K562 (cell line): ENCODE data around the gene KATNAL2. TPM values are rescaled to one million over a fixed set of nuclear protein-coding genes. Genes with fewer than 3 reads are reported as not detected.

Experiments used
- ATAC-seq: fragments of 200-7000 bp; cut with Tn5 transposase; 3 replicates; pipeline ENCODE4 v1.9.1; 2020; ENCODE audit warnings: moderate library complexity
- BruUV-seq: library from RNA; stranded (reverse); fragments of 400-500 nt; replicated peaks from 2 replicates; lab custom pipeline; 2021; lab: Mats Ljungman, UMichigan
- CTCF ChIA-PET: fragments of 300-600 bp; formaldehyde crosslinking; extraction: SDS; loops from one replicate; lab custom pipeline; 2021; ENCODE audit warnings: low intra/inter-chr PET ratio; lab: Yijun Ruan, JAX
- POLR2A ChIA-PET: fragments of 300-600, 350-650 bp; sonication (Branson Sonifier 250); formaldehyde crosslinking; extraction: SDS; loops from one replicate; lab custom pipeline; 2021; ENCODE audit warnings: antibody characterized with exemption, inconsistent platforms; lab: Yijun Ruan, JAX
- DNase-seq, 4 experiments: peaks; one replicate each; pipeline versions ENCODE4 v3.0.0 to v3.0.0-alpha.2; 2011 to 2018; ENCODE audit warnings: low spot score in 3 of 4, mixed read lengths in 3 of 4; ENCODE audit errors: extremely low read depth in 1 of 4
- FAIRE-seq: peaks from 2 replicates; lab custom pipeline; 2011; peaks lifted over from hg19 to GRCh38; lab: Jason Lieb, UNC
- H2AFZ ChIP-seq: 2 replicates; pipeline ENCODE4 v1.6.0; 2011; ENCODE audit warnings: low read depth, low read length, control low read depth, inconsistent platforms
- H3K27ac ChIP-seq: fragments of 200-600 bp; 3 replicates; pipeline ENCODE4 v1.8.0; 2011; ENCODE audit warnings: low read depth, mild to moderate bottlenecking, control low read depth, inconsistent platforms, low read length, moderate library complexity, mixed read lengths; ENCODE audit errors: extremely low read depth
- H3K27me3 ChIP-seq, 2 experiments: fragments of 300-600 bp in 1 of 2; 2 replicates in 1 of 2; 3 replicates in 1 of 2; pipeline versions ENCODE4 v1.6.0 to v1.8.0; 2011; ENCODE audit warnings: inconsistent platforms in 2 of 2, low read length in 2 of 2, mild to moderate bottlenecking in 1 of 2, mixed read lengths in 1 of 2, moderate library complexity in 1 of 2; ENCODE audit not compliant: control insufficient read depth in 2 of 2, insufficient read depth in 2 of 2
- H3K36me3 ChIP-seq: fragments of 300-600 bp; 3 replicates; pipeline ENCODE4 v1.8.0; 2011; ENCODE audit warnings: mild to moderate bottlenecking, low read length, inconsistent platforms; ENCODE audit not compliant: control insufficient read depth, insufficient read depth
- H3K4me1 ChIP-seq, 2 experiments: fragments of 200-600 bp in 1 of 2; replicated peaks in 1 of 2; 2 replicates in 1 of 2; 3 replicates in 1 of 2; pipeline versions ENCODE4 v1.5.1 to v1.8.0; 2011; ENCODE audit warnings: inconsistent platforms in 2 of 2, low read length in 2 of 2, mild to moderate bottlenecking in 1 of 2, mixed read lengths in 1 of 2, moderate library complexity in 1 of 2; ENCODE audit not compliant: control insufficient read depth in 2 of 2, insufficient read depth in 2 of 2
- H3K4me2 ChIP-seq: 2 replicates; pipeline ENCODE4 v1.6.1; 2011; ENCODE audit warnings: low read length, control low read depth, inconsistent platforms, mixed read lengths; ENCODE audit not compliant: insufficient read depth
- H3K4me3 ChIP-seq: fragments of 200-600 bp; sonication (generic), shearing (Covaris generic); 2 replicates; pipeline ENCODE4 v1.5.1; 2016; ENCODE audit warnings: control low read depth, inconsistent platforms
- H3K79me2 ChIP-seq: fragments of 200-600 bp; 3 replicates; pipeline ENCODE4 v1.8.0; 2011; ENCODE audit warnings: low read length, inconsistent platforms; ENCODE audit not compliant: control insufficient read depth, insufficient read depth
- H3K9ac ChIP-seq, 2 experiments: 2 replicates each; pipeline versions ENCODE4 v1.6.0 to v1.6.1; 2011; ENCODE audit warnings: low read depth in 2 of 2, low read length in 2 of 2, control low read depth in 1 of 2, inconsistent platforms in 1 of 2, mild to moderate bottlenecking in 1 of 2, mixed read lengths in 1 of 2; ENCODE audit not compliant: insufficient read depth in 1 of 2
- H3K9me1 ChIP-seq: one replicate; pipeline ENCODE4 v1.6.0; 2011; ENCODE audit warnings: inconsistent platforms, mild to moderate bottlenecking, low read length, moderate library complexity; ENCODE audit not compliant: control insufficient read depth, insufficient read depth
- H3K9me3 ChIP-seq: replicated peaks from 2 replicates; pipeline ENCODE4 v1.5.1; 2011; ENCODE audit warnings: low read depth, low read length, inconsistent platforms; ENCODE audit not compliant: control insufficient read depth, insufficient read depth
- H4K20me1 ChIP-seq: replicated peaks from 2 replicates; pipeline ENCODE4 v1.6.1; 2011; ENCODE audit warnings: low read length, inconsistent platforms, mixed read lengths; ENCODE audit not compliant: control insufficient read depth, insufficient read depth
- BRF1 ChIP-seq: IDR thresholded peaks from 3 replicates; pipeline ENCODE4 v1.6.1; 2011; ENCODE audit warnings: borderline replicate concordance, mild to moderate bottlenecking; ENCODE audit not compliant: insufficient read length; ENCODE audit errors: extremely low read depth
- CEBPG ChIP-seq, 3 experiments: fragments of 200-800 bp in 1 of 3; sonication (Bioruptor generic) in 1 of 3; sonication (generic) in 1 of 3; formaldehyde crosslinking in 1 of 3; IDR thresholded peaks in 2 of 3; conservative IDR thresholded peaks in 1 of 3; 2 replicates each; pipeline versions ENCODE4 v1.6.1 to v1.8.0; 2016 to 2022; ENCODE audit warnings: missing compliant biosample characterization in 2 of 3, missing genetic modification characterization in 2 of 3, mild to moderate bottlenecking in 1 of 3, missing genetic modification reagents in 1 of 3
- CHD1 ChIP-seq: fragments of 200-600 bp; sonication (generic); IDR thresholded peaks from one replicate; pipeline ENCODE4 v1.6.1; 2012; ENCODE audit warnings: mild to moderate bottlenecking, moderate library complexity, low read length, inconsistent platforms
- MED1 ChIP-seq: sonication (generic); formaldehyde crosslinking; IDR thresholded peaks from 2 replicates; pipeline ENCODE4 v1.8.1; 2023; ENCODE audit warnings: missing genetic modification reagents, borderline replicate concordance
- PHB2 ChIP-seq: fragments of 450-650 bp; IDR thresholded peaks from 2 replicates; pipeline ENCODE4 v1.6.1; 2017; ENCODE audit warnings: low read depth
- RHOXF2B ChIP-seq: fragments of 250-450 bp; sonication (Bioruptor Pico); conservative IDR thresholded peaks from 2 replicates; pipeline ENCODE4 v1.5.1; 2021
- SAP30 ChIP-seq: fragments of 200-600 bp; sonication (generic); IDR thresholded peaks from 2 replicates; pipeline ENCODE4 v1.6.1; 2012; ENCODE audit warnings: borderline replicate concordance, low read depth, mild to moderate bottlenecking, moderate library complexity, low read length, control low read depth, inconsistent platforms; ENCODE audit not compliant: insufficient read depth, poor library complexity, severe bottlenecking
- TBL1XR1 ChIP-seq, 2 experiments: IDR thresholded peaks; 2 replicates each; pipeline ENCODE4 v1.6.1; 2012; ENCODE audit warnings: improper control_type of control experiment in 2 of 2, low read length in 2 of 2, mild to moderate bottlenecking in 1 of 2
- TCF7 ChIP-seq: sonication (generic); IDR thresholded peaks from 2 replicates; pipeline ENCODE4 v1.6.1; 2016; ENCODE audit warnings: antibody characterized with exemption, borderline replicate concordance
- ZKSCAN1 ChIP-seq: fragments of 150-350 bp; IDR thresholded peaks from 2 replicates; pipeline ENCODE4 v1.6.1; 2016; ENCODE audit warnings: low read depth, low read length
- WGBS: fragments of 100-300 bp; shearing (Covaris generic); methylation state at CpG from one replicate; pipeline ENCODE4 v1.1.6; 2016; ENCODE audit warnings: low coverage, mixed read lengths; ENCODE audit not compliant: insufficient coverage; ENCODE audit errors: missing lambda C conversion rate; 5-methylcytosine and 5-hydroxymethylcytosine counted together
- in situ Hi-C: fragments of 300-500 bp; cut with MboI; formaldehyde crosslinking; loops from 4 replicates; pipeline ENCODE4 v1.15.0; 2018; ENCODE audit warnings: inconsistent platforms, mixed read lengths
- intact Hi-C: fragments of 100-400 bp; cut with micrococcal nuclease; formaldehyde crosslinking; loops from 2 replicates; pipeline ENCODE4 v1.14.2; 2022
- polyA plus RNA-seq, 8 experiments: library from polyadenylated mRNA; depleted of rRNA in 4 of 8; stranded (reverse) in 5 of 8; unstranded in 3 of 8; fragments of >200 nt; fragmentation: Nextera tagmentation in 2 of 8; fragmentation: Illumina TruSeq in 1 of 8; extraction: Ambion mirVana in 2 of 8; extraction: Trizol in 1 of 8; gene quantifications; 2 replicates each; pipeline versions ENCODE4 v1.2.1 to v1.2.3, GENCODE V29; 2011 to 2014; ENCODE audit warnings: inconsistent platforms in 1 of 8, missing spikeins in 1 of 8
- total RNA-seq, 7 experiments: library from RNA; depleted of rRNA in 6 of 7; stranded (reverse); fragments of >200 nt in 6 of 7; fragmentation: Illumina TruSeq in 2 of 7; extraction: Trizol in 2 of 7; gene quantifications; 2 replicates each; pipeline versions ENCODE4 v1.2.1 to v1.2.3, GENCODE V29; 2011 to 2021; ENCODE audit warnings: low replicate concordance in 1 of 7
- TF ChIP-seq, protein P1 (sequence below): fragments of 250-450 bp; sonication (Bioruptor Pico); IDR thresholded peaks from 2 replicates; pipeline ENCODE4 v1.5.0; 2021; ENCODE audit warnings: mild to moderate bottlenecking, moderate library complexity
- TF ChIP-seq, protein P2 (sequence below): sonication (generic); formaldehyde crosslinking; IDR thresholded peaks from 2 replicates; pipeline ENCODE4 v1.8.0; 2022; ENCODE audit warnings: mild to moderate bottlenecking, missing genetic modification reagents
- TF ChIP-seq, protein P3 (sequence below): fragments of 250-450 bp; sonication (Bioruptor Pico); IDR thresholded peaks from 2 replicates; pipeline ENCODE4 v1.4.0; 2020

Gene KATNAL2
- total and polyA plus RNA-seq, 9 of the 15 experiments (the other 6 are each of a cell fraction or from before 2014, with no cell fraction given): 0.08 to 1.2 (median 0.48) TPM

DNA sequence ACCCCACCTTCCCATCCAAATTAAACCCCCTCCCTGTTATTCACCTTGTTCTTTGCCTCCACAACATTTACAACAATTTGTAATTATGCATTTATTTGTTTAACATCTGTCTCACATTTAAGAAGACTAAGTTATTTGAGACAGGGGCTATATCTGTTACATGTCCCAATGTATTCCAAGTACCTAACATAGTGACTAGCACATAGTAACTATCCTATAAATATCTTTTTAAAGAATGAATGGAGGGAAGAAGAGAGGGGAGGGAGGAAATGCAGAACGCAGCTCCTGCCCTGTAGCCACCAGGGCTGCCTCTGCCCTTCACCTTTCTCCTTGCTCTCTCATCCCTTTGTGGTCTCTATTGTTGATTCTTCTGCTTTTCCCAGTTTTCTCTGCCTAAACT lies 192.3 kb downstream of the KATNAL2 start:
- Histone ChIP-seq H3K9me3 (no peaks in the 10 kb centered on the region), H3K4me1 (no peaks in the 10 kb centered on the region), H3K79me2 (no peaks in the 10 kb centered on the region), H3K27me3 (no peaks in the 10 kb centered on the region), H3K27ac (no peak overlapping the region), H3K4me2 (no peak overlapping the region), H3K9me1 (no peaks in the 10 kb centered on the region), H3K4me3 (no peak overlapping the region), H2AFZ (no peak overlapping the region), H3K36me3 (peaks cover 48% of the 10 kb centered on the region; the same call in 2 of the 3 replicates), H3K9ac (no peak overlapping the region), H4K20me1 (no peaks in the 10 kb centered on the region)
- FAIRE-seq (no peak), DNase-seq (no peak), ATAC-seq (no peak)
- CTCF ChIA-PET: no interaction called here
- POLR2A ChIA-PET: no interaction called here
- no peak for TF ChIP-seq CHD1
- TF ChIP-seq PHB2: no peak
- no peak for TF ChIP-seq RHOXF2B
- no peak for TF ChIP-seq CEBPG (CRISPR knock-in tag; IDR thresholded peaks at IDR 0.05)
- no peak for TF ChIP-seq CEBPG (tag; conservative IDR thresholded peaks at IDR 0.05 in 1 of 2, IDR thresholded peaks at IDR 0.05 in 1 of 2)
- no peak for TF ChIP-seq TCF7
- TF ChIP-seq, protein P1, sequence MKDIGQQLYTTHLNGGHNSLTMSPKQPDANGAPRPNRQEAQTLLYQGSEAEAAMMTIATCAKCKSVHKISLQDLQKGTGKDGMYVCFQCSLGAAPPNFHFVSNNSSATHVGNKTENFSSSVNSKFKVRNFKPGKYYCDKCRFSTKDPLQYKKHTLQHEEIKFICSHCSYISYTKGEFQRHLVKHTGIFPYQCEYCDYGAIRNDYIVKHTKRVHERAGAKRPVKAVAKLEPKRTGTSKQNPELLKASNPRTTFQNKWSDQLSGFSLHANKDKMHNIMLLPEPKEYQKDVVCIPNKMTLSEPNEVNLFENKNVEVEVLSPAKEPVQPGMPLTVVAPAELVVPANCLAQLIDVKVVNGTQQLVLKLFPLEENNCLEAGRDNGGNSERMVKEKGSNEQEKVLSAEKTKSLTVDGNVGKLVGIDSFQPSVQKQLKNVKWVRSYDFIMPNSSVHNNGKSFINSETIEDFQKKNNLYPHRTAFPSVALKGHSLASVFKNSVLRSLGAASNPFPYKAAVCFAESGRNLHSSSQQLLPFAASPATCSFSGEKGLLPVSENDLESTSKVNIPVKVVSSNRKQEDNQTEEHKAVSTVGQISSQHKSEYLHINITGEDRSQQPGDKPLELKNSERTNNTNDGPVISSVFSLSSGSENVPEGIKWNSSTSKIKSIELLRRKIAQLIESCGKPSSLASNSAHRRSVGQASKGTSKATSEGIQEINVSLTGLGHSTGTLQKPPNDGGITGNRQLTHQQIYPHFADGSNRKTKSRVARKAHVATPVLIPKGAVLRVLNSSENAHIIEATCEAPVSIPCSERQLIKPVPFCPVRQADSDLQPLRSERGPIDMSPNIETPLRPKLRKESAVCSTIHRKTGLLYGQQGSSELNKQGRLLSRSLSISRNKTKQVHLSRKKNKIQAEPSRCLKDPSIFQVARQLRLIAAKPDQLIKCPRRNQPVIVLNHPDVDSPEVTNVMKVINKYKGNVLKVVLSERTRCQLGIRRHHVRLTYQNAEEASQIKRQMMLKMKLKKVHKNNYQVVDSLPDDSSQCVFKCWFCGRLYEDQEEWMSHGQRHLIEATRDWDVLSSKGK: no peak
- TF ChIP-seq, protein P2, sequence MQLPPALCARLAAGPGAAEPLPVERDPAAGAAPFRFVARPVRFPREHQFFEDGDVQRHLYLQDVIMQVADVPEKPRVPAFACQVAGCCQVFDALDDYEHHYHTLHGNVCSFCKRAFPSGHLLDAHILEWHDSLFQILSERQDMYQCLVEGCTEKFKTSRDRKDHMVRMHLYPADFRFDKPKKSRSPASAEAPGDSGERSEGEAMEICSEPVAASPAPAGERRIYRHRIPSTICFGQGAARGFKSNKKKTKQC (CRISPR knock-in tag): no peak
- TF ChIP-seq, protein P3, sequence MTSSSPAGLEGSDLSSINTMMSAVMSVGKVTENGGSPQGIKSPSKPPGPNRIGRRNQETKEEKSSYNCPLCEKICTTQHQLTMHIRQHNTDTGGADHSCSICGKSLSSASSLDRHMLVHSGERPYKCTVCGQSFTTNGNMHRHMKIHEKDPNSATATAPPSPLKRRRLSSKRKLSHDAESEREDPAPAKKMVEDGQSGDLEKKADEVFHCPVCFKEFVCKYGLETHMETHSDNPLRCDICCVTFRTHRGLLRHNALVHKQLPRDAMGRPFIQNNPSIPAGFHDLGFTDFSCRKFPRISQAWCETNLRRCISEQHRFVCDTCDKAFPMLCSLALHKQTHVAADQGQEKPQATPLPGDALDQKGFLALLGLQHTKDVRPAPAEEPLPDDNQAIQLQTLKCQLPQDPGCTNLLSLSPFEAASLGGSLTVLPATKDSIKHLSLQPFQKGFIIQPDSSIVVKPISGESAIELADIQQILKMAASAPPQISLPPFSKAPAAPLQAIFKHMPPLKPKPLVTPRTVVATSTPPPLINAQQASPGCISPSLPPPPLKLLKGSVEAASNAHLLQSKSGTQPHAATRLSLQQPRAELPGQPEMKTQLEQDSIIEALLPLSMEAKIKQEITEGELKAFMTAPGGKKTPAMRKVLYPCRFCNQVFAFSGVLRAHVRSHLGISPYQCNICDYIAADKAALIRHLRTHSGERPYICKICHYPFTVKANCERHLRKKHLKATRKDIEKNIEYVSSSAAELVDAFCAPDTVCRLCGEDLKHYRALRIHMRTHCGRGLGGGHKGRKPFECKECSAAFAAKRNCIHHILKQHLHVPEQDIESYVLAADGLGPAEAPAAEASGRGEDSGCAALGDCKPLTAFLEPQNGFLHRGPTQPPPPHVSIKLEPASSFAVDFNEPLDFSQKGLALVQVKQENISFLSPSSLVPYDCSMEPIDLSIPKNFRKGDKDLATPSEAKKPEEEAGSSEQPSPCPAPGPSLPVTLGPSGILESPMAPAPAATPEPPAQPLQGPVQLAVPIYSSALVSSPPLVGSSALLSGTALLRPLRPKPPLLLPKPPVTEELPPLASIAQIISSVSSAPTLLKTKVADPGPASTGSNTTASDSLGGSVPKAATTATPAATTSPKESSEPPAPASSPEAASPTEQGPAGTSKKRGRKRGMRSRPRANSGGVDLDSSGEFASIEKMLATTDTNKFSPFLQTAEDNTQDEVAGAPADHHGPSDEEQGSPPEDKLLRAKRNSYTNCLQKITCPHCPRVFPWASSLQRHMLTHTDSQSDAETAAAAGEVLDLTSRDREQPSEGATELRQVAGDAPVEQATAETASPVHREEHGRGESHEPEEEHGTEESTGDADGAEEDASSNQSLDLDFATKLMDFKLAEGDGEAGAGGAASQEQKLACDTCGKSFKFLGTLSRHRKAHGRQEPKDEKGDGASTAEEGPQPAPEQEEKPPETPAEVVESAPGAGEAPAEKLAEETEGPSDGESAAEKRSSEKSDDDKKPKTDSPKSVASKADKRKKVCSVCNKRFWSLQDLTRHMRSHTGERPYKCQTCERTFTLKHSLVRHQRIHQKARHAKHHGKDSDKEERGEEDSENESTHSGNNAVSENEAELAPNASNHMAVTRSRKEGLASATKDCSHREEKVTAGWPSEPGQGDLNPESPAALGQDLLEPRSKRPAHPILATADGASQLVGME (CRISPR knock-in tag): no peak
- TF ChIP-seq BRF1: no peak
- no peak for TF ChIP-seq SAP30
- TF ChIP-seq ZKSCAN1: no peak
- no peak for TF ChIP-seq MED1
- TF ChIP-seq TBL1XR1 (IDR thresholded peaks at IDR 0.05; ENCODE audit: low read length in 2 of 2): no peak
- intact Hi-C loops (no loop called here), in situ Hi-C loops (no loop called here)
- 45% methylated on average over 1 of the region's 1 CpG for WGBS
- BruUV-seq: no TSS peak
